GM06990 (cell line): ENCODE data around the gene KLHDC4.

Experiments used
- DNase-seq: peaks from one replicate; pipeline ENCODE4 v3.0.0-alpha.2; 2011; ENCODE audit not compliant: insufficient read length; ENCODE audit errors: extremely low read depth
- H3K27me3 ChIP-seq: replicated peaks from 2 replicates; pipeline ENCODE4 v1.6.0; 2011; ENCODE audit warnings: low read length; ENCODE audit not compliant: control insufficient read depth, insufficient read depth
- H3K36me3 ChIP-seq: 2 replicates; pipeline ENCODE4 v1.5.1; 2011; ENCODE audit warnings: low read length; ENCODE audit not compliant: control insufficient read depth, insufficient read depth
- H3K4me3 ChIP-seq: replicated peaks from 2 replicates; pipeline ENCODE4 v1.5.1; 2011; ENCODE audit warnings: low read depth, mild to moderate bottlenecking, control low read depth, low read length
- CTCF ChIP-seq: IDR thresholded peaks from 2 replicates; pipeline ENCODE4 v1.5.1; 2011; ENCODE audit warnings: low read length, control low read depth, mild to moderate bottlenecking, inconsistent platforms; ENCODE audit not compliant: insufficient read depth, poor library complexity, severe bottlenecking

KLHDC4 gene

GRCh38 chr16:87754535-87754934 is 11.3 kb downstream of the KLHDC4 start:
- H3K27me3 ChIP-seq, result no peaks in the 10 kb centered on the region
- TF ChIP-seq CTCF, result no peak
- no peak overlapping the region for H3K4me3 ChIP-seq
- DNase-seq, result no peak
- peaks cover 33% of the 10 kb centered on the region for H3K36me3 ChIP-seq

- Histone ChIP-seq H3K27me3 (no peaks in the 10 kb centered on the region), H3K36me3 (peaks cover 54% of the 10 kb centered on the region), H3K4me3 (no peak overlapping the region)
- TF ChIP-seq CTCF, result no peak
- DNase-seq, result no peak
Measured at GRCh38 chr16:87747626-87748414, 18.0 kb downstream of the KLHDC4 start.

GRCh38 chr16:87746178-87746577 is 19.6 kb downstream of the KLHDC4 start:
- no peak overlapping the region for H3K4me3 ChIP-seq
- H3K36me3 ChIP-seq, result peaks cover 57% of the 10 kb centered on the region
- H3K27me3 ChIP-seq, result no peaks in the 10 kb centered on the region
- TF ChIP-seq CTCF, result no peak
- DNase-seq, result no peak

GRCh38 chr16:87744750-87745514 is 20.9 kb downstream of the KLHDC4 start:
- DNase-seq, result no peak
- no peak overlapping the region for H3K4me3 ChIP-seq
- no peaks in the 10 kb centered on the region for H3K27me3 ChIP-seq
- peaks cover 57% of the 10 kb centered on the region for H3K36me3 ChIP-seq
- TF ChIP-seq CTCF, result no peak

- Histone ChIP-seq H3K27me3 (no peaks in the 10 kb centered on the region), H3K4me3 (no peak overlapping the region), H3K36me3 (peaks cover 48% of the 10 kb centered on the region)
- no peak for DNase-seq
- no peak for TF ChIP-seq CTCF
Measured at GRCh38 chr16:87742781-87743490, 22.9 kb downstream of the KLHDC4 start.
